GM12872 (cell line): Measurements from ENCODE around the gene ADPRHL1.

Experiments
- CTCF ChIP-seq: IDR thresholded peaks from 3 replicates; pipeline ENCODE4 v1.5.1; 2011; ENCODE audit warnings: low read depth, mild to moderate bottlenecking, low read length, moderate library complexity; ENCODE audit not compliant: insufficient read depth

Gene ADPRHL1

DNA sequence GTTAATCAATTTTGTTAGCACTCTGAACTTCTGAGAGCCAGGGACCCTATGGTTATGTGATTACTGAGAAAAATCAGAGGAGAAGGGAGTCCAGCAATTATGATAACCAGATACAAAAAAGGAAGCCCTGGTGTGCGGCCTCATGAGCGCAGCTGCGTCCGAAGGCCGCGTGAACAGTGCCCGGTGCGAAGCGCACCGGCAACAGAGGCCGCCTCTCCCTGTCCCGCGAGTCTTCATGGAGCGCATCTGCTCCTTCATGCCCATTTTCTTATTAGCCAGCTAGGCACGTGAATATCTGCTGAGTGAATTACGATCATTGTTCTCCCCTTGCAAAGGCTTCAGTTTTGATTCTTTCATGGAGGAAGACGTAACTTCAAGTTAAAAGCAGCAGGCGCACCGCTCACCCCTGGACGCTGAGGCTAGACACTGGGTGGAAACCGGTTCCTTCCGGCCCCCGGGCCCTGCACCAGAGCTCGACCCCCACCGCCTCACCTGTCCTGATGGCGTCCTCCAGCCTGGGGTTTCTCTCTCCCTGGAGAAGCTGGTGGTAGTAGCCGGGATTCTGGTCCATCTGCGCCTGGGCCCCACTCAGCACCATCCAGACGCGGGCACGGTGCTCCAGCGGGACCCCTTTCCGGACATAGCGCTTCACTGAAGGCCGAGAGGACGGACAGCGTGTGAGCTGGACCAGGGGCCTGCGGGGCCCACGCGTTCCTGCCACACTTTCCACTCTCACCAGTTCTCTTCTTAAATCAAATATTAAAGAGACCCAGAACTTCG lies 98.3 kb downstream of the ADPRHL1 start:
- TF ChIP-seq CTCF: no peak

- no peak for TF ChIP-seq CTCF
Observed at GRCh38 chr13:113353254-113353653, 100.0 kb downstream of the ADPRHL1 start.

- no peak for TF ChIP-seq CTCF
Observed at GRCh38 chr13:113351514-113352026, 101.7 kb downstream of the ADPRHL1 start.

- no peak for TF ChIP-seq CTCF
Observed at GRCh38 chr13:113350938-113351335, 102.4 kb downstream of the ADPRHL1 start.

DNA sequence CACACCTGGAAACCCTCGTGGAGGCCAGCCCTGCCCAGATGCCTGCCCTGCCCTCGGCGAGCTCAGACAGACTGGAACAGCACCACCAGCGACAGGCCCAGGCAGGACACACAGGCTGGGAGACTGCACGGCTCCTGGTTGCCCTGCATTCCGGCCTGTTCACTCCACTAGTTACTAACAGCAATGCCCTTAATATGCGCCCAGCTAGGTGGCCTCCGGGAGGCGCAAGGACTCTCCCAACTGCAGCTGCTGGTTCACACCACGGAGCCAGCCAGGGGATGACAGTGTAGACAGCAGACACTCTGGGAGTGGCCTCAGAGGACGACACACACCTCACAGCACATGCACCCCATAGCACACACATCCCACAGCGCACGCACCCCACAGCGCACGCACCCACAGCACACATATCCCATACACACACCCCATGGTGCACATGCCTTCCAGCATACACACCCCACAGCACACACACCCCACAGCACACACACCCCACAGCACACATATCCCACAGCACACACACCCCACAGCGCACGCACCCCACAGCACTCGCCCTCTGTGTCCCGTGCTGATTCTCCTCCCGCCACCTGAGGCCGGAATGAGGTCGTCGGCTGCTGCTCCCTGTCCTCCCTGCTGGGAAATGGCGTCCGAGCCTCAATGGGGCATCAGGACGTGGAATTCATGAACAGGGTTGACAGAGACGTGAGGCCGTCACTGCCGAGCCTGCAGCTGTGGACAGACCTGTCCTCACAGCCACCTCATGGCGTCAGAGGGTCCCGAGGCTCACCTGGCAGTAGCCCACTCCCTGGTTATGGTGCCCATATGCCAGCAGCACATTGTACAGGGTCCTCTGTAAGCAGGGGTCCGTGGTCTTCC lies 103.0 kb downstream of the ADPRHL1 start:
- no peak for TF ChIP-seq CTCF
